Naive thymus-derived CD4-positive, alpha-beta T cell (primary cell): ENCODE data around the gene BCL2L11. TPM values are rescaled to one million over a fixed set of nuclear protein-coding genes. Genes with fewer than 3 reads are reported as not detected.

Experiments used
- ATAC-seq: fragments of 150-1000 bp; cut with Tn5 transposase; 2 replicates; pipeline ENCODE4 v1.10.0; 2021; ENCODE audit warnings: mild to moderate bottlenecking, moderate library complexity
- CTCF ChIA-PET: fragments of 350-600 bp; sonication (Branson Sonifier 250); formaldehyde crosslinking; loops from one replicate; lab custom pipeline; 2021; ENCODE audit warnings: antibody characterized with exemption; lab: Charles Lee
- POLR2A ChIA-PET: fragments of 350-600 bp; sonication (Branson Sonifier 250); formaldehyde crosslinking; loops from one replicate; lab custom pipeline; 2021; ENCODE audit warnings: antibody characterized with exemption, inconsistent platforms; lab: Charles Lee
- DNase-seq, 9 donors: peaks; one replicate each; pipeline versions ENCODE4 v3.0.0 to v3.0.0-alpha.2; 2020 to 2022; ENCODE audit warnings: mixed read lengths in 1 of 9
- H3K27ac ChIP-seq: one replicate; pipeline ENCODE4 v1.7.0; 2013; ENCODE audit warnings: mild to moderate bottlenecking, low read depth, low read length, moderate library complexity
- H3K27me3 ChIP-seq, 2 donors: one replicate each; pipeline ENCODE4 v1.7.0; 2013; ENCODE audit warnings: low read length in 2 of 2, mild to moderate bottlenecking in 2 of 2, moderate library complexity in 2 of 2; ENCODE audit not compliant: control insufficient read depth in 2 of 2, insufficient read depth in 2 of 2
- H3K36me3 ChIP-seq, 3 experiments: 1 replicate in 2 of 3; 2 replicates in 1 of 3; pipeline ENCODE4 v1.7.0; 2013; ENCODE audit warnings: low read length in 3 of 3, mild to moderate bottlenecking in 3 of 3, moderate library complexity in 1 of 3; ENCODE audit not compliant: insufficient read depth in 3 of 3, control insufficient read depth in 2 of 3
- H3K4me1 ChIP-seq, 2 donors: one replicate each; pipeline ENCODE4 v1.7.0; 2013; ENCODE audit warnings: low read length in 2 of 2, mild to moderate bottlenecking in 2 of 2, moderate library complexity in 1 of 2; ENCODE audit not compliant: control insufficient read depth in 2 of 2, insufficient read depth in 2 of 2
- H3K4me3 ChIP-seq: 2 replicates; pipeline ENCODE4 v1.7.0; 2013; ENCODE audit warnings: mild to moderate bottlenecking, low read length
- H3K9me3 ChIP-seq, 3 experiments: 1 replicate in 2 of 3; 2 replicates in 1 of 3; pipeline ENCODE4 v1.7.0; 2013; ENCODE audit warnings: low read length in 3 of 3; ENCODE audit not compliant: control insufficient read depth in 2 of 3
- H3K27ac Mint-ChIP-seq, 9 donors: one replicate each; pipeline ENCODE4 v1.8.0; 2020 to 2022; ENCODE audit warnings: mixed read lengths in 9 of 9, mild to moderate bottlenecking in 8 of 9, moderate library complexity in 5 of 9, inconsistent platforms in 2 of 9
- H3K27me3 Mint-ChIP-seq, 5 donors: one replicate each; pipeline ENCODE4 v1.8.0; 2021 to 2022; ENCODE audit warnings: mixed read lengths in 5 of 5, mild to moderate bottlenecking in 1 of 5
- H3K36me3 Mint-ChIP-seq, 5 donors: one replicate each; pipeline ENCODE4 v1.8.0; 2020 to 2022; ENCODE audit warnings: mixed read lengths in 5 of 5, mild to moderate bottlenecking in 3 of 5, inconsistent platforms in 1 of 5
- H3K4me1 Mint-ChIP-seq, 7 donors: one replicate each; pipeline ENCODE4 v1.8.0; 2020 to 2022; ENCODE audit warnings: mixed read lengths in 7 of 7, mild to moderate bottlenecking in 3 of 7, inconsistent platforms in 1 of 7
- H3K4me3 Mint-ChIP-seq, 10 donors: one replicate each; pipeline ENCODE4 v1.8.0; 2020 to 2022; ENCODE audit warnings: mild to moderate bottlenecking in 10 of 10, mixed read lengths in 10 of 10, moderate library complexity in 6 of 10, inconsistent platforms in 2 of 10
- H3K9me3 Mint-ChIP-seq, 11 donors: one replicate each; pipeline ENCODE4 v1.8.0; 2020 to 2022; ENCODE audit warnings: mixed read lengths in 11 of 11, mild to moderate bottlenecking in 4 of 11, inconsistent platforms in 1 of 11, moderate library complexity in 1 of 11
- intact Hi-C, 2 donors: fragments of 100-400 bp; cut with micrococcal nuclease; formaldehyde crosslinking; loops; one replicate each; pipeline ENCODE4 v1.15.1; 2023
- polyA plus RNA-seq, 2 donors: library from polyadenylated mRNA; unstranded; fragments of 300-500 nt; fragmentation: Illumina TruSeq; gene quantifications; one replicate each; pipeline ENCODE4 v1.2.3, GENCODE V29; 2021
- total RNA-seq, 6 experiments: library from RNA in 5 of 6; stranded (reverse) in 5 of 6; gene quantifications; 1 replicate in 5 of 6; 2 replicates in 1 of 6; pipeline ENCODE4 v1.2.3 and lab custom pipeline; 2021 to 2026

The BCL2L11 gene
- total and polyA plus RNA-seq, 7 experiments from 2014 or later: 12.3 to 67.6 (median 38.5) TPM

DNA sequence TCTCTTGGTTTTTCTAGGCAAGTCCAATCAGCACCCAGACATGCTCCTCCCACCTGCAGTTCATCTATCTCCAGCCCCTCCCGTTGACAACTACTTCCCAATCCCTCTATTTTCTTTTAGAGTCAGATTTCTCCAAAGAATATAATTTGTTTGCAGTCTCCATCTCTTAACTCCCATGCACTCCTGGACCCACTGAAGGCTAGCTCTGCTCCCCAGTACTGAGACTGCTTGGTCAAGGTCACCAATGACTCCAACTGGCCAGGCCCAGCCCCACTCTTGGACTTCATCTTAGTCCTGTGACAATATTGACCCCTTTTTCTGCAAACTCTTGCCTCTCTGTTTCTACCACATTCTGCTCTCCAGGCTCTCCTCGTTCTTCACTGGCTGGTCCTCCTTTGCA, 62.0 kb downstream of the BCL2L11 start:
- CTCF ChIA-PET: no interaction called here
- no peaks in the 10 kb centered on the region for H3K27me3 ChIP-seq

DNA sequence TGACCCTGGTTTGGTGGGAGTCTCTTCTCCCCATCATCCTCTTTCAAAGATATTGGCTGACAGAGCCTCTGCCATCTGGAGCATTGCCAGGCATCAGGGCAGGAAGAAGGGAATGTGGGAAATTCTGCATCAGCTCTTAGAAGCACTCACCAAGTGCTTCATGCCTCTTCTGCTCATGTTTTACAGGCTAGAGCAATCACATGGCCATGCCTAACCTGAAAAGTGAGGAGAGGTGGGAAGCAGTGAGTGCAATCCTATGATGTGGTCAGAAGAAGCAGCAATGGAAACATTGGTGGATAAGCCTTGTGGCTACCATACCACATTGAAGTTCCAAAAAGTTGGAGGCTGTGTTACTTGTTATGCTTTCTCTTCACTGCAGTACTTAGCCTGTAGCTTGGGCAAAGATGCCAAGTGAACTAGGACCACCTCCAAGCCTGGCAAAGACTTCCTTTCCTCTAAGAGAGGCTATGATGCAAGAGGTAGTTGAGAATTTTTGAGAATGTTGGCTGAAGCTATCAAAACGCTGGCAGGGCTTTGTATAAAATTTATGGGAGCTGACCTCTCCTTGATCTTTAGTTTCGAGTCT, 64.1 kb downstream of the BCL2L11 start:
- no peaks in the 10 kb centered on the region for H3K36me3 ChIP-seq
- no peak overlapping the region for H3K4me3 Mint-ChIP-seq
- H3K4me1 Mint-ChIP-seq: no peaks in the 10 kb centered on the region
- DNase-seq (no peak), ATAC-seq (no peak)
- H3K27ac Mint-ChIP-seq: no peak overlapping the region
- H3K27ac ChIP-seq: no peak overlapping the region
- peaks cover 0 to 25% (median 0%) of the 10 kb centered on the region in 5 donors for H3K27me3 Mint-ChIP-seq
- POLR2A ChIA-PET: no interaction called here
- H3K9me3 Mint-ChIP-seq: peaks cover 0 to 2% (median 0%) of the 10 kb centered on the region in 11 donors
- peaks cover 0 to 2% (median 0%) of the 10 kb centered on the region in 5 donors for H3K36me3 Mint-ChIP-seq
- intact Hi-C loops: no loop called here
- H3K27me3 ChIP-seq: no peaks in the 10 kb centered on the region
- CTCF ChIA-PET: no interaction called here
- H3K9me3 ChIP-seq: no peaks in the 10 kb centered on the region
- H3K4me3 ChIP-seq: no peak overlapping the region
- H3K4me1 ChIP-seq: no peaks in the 10 kb centered on the region

More for the DNA sequence above, 62.0 kb downstream of the BCL2L11 start:
- no peak overlapping the region for H3K27ac ChIP-seq
- no peaks in the 10 kb centered on the region for H3K9me3 ChIP-seq
- H3K9me3 Mint-ChIP-seq: peaks cover 0 to 2% (median 0%) of the 10 kb centered on the region in 11 donors
- H3K36me3 ChIP-seq: no peaks in the 10 kb centered on the region
- peaks cover 0 to 28% (median 0%) of the 10 kb centered on the region in 5 donors for H3K27me3 Mint-ChIP-seq
- POLR2A ChIA-PET: no interaction called here
- no peak overlapping the region for H3K27ac Mint-ChIP-seq
- intact Hi-C loops: no loop called here
- H3K36me3 Mint-ChIP-seq: peaks cover 0 to 2% (median 0%) of the 10 kb centered on the region in 5 donors
- no peak overlapping the region for H3K4me3 Mint-ChIP-seq
- H3K4me3 ChIP-seq: no peak overlapping the region
- no peaks in the 10 kb centered on the region for H3K4me1 Mint-ChIP-seq
- ATAC-seq (no peak), DNase-seq (no peak)
- no peaks in the 10 kb centered on the region for H3K4me1 ChIP-seq

DNA sequence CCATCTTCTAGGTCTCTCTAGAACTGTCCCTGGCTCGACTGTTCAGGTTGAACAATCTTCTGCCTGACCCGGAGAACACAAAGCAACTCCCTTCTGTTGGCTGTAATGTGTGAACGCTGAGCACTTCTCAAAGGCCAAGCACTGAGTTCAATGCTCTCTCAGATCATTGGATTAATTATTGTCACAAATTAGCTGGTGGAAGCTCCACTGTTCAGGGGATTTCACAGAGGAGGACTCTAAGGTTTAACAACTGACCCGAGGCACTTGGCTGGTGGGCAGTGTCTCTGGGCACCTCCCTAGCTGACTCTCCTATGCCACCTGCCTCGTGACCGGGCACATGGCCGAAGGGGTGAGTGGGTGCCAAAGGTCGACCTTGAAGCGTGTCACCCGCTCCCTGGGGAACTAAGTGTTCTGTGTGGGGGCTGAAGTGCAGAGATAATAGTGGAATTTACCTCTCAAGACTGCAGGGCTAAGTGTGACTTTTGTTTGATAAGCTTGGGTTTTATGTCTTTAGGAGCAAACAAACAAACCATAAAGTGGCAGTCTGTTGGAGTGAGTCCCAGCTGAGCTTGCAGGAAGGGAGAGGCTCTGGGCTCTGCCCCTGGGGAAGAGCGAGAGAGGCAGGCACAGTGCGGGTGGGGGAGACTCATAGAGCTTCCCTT, 64.8 kb downstream of the BCL2L11 start:
- Histone ChIP-seq H3K9me3 (no peaks in the 10 kb centered on the region), H3K4me1 (no peaks in the 10 kb centered on the region), H3K4me3 (no peak overlapping the region), H3K36me3 (no peaks in the 10 kb centered on the region), H3K27ac (no peak overlapping the region), H3K27me3 (no peaks in the 10 kb centered on the region)
- CTCF ChIA-PET: no interaction called here
- Mint-ChIP-seq H3K36me3 (peaks cover 0 to 2% (median 0%) of the 10 kb centered on the region in 5 donors), H3K9me3 (peaks cover 0 to 2% (median 0%) of the 10 kb centered on the region in 11 donors), H3K4me3 (no peak overlapping the region), H3K27ac (no peak overlapping the region), H3K4me1 (no peaks in the 10 kb centered on the region), H3K27me3 (peaks cover 0 to 25% (median 0%) of the 10 kb centered on the region in 5 donors)
- ATAC-seq (no peak), DNase-seq (peak in 1 of 9 donors; percentile 16)
- intact Hi-C loops: no loop called here
- POLR2A ChIA-PET: no interaction called here

DNA sequence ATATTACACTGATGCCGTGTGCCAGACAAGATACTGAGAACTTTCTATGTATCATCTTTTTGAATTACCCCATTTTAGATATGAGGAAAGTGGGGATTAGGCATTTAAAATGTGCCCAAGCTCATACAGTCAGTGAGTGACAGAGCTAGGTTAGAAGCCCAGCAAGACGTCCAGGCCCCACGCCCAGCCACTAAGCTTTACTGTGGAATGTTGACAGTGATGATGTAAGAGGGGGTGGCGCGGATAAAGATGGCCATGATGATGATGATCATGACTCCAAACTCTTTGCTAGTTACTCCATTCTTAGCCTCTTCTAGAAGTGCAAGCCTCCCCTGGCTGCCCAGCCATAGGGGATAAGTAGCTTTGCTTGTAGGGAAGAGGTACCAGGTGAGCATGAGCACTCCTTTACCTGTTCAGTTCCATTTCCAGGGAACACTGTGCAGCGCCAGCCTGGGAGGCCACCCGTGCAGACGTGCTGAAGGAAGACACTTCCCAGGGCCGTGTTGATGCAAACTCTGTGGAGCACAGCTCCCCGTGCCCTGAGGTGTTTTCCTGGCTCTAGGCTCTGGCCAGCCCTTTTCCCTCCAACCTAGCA, 65.5 kb downstream of the BCL2L11 start:
- Histone ChIP-seq H3K4me3 (no peak overlapping the region), H3K27me3 (no peaks in the 10 kb centered on the region), H3K9me3 (no peaks in the 10 kb centered on the region), H3K4me1 (no peaks in the 10 kb centered on the region), H3K27ac (no peak overlapping the region), H3K36me3 (no peaks in the 10 kb centered on the region)
- intact Hi-C loops: no loop called here
- DNase-seq: peak in 1 of 9 donors; percentile 10
- H3K4me1 Mint-ChIP-seq: no peaks in the 10 kb centered on the region
- H3K4me3 Mint-ChIP-seq: no peak overlapping the region
- ChIA-PET CTCF (no interaction called here), POLR2A (no interaction called here)
- peaks cover 0 to 2% (median 0%) of the 10 kb centered on the region in 5 donors for H3K36me3 Mint-ChIP-seq
- peaks cover 0 to 2% (median 0%) of the 10 kb centered on the region in 11 donors for H3K9me3 Mint-ChIP-seq
- ATAC-seq: no peak
- H3K27me3 Mint-ChIP-seq: peaks cover 0 to 21% (median 0%) of the 10 kb centered on the region in 5 donors
- no peak overlapping the region for H3K27ac Mint-ChIP-seq

DNA sequence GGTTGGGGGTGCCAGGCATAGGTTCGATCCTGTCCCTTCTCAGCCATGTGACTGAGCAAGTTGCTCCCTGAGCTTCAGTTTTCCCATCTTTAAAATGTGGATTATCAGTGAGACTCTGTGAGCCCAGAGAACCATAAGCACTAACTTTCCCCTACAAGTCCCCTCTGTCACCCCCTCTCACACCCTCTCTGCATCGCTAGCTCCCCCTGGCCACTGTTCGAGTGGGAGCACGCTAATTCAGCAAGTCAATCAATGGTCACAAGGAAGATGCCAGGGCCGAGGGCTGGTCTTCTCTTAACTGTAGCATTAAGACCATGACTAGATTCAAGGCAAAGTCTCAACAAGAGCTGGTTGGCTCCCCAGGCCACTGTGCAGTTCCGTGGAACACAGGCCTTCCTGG, 66.2 kb downstream of the BCL2L11 start:
- Mint-ChIP-seq H3K36me3 (peaks cover 0 to 2% (median 0%) of the 10 kb centered on the region in 5 donors), H3K27me3 (peaks cover 0 to 23% (median 0%) of the 10 kb centered on the region in 5 donors), H3K27ac (no peak overlapping the region), H3K9me3 (peaks cover 0 to 2% (median 0%) of the 10 kb centered on the region in 11 donors), H3K4me1 (no peaks in the 10 kb centered on the region), H3K4me3 (no peak overlapping the region)
- Histone ChIP-seq H3K4me3 (no peak overlapping the region), H3K4me1 (no peaks in the 10 kb centered on the region), H3K36me3 (no peaks in the 10 kb centered on the region), H3K27ac (no peak overlapping the region), H3K27me3 (no peaks in the 10 kb centered on the region), H3K9me3 (no peaks in the 10 kb centered on the region)
- intact Hi-C loops: no loop called here
- DNase-seq (no peak), ATAC-seq (no peak)
- POLR2A ChIA-PET: no interaction called here
- CTCF ChIA-PET: no interaction called here

DNA sequence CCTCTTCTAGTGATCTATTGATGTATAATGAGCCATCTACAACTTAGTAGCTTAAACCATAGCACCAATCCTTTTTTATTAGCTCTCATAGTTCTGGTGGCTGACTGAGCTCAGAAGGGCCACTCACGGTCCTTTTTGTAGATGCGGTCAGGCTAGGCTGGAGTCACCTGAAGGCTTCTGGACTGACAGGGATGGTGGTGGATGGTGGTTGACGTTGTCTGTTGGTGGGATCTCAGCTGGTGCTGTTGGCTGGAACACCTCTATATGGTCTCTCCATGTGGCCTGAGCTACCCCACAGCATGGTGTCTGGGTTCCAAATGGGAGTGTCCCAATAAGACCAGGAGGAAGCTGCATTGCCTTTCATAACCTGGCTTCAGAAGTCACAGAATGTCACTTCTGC, 68.0 kb downstream of the BCL2L11 start:
- CTCF ChIA-PET: no interaction called here
- POLR2A ChIA-PET: no interaction called here

More for the DNA sequence above, 68.0 kb downstream of the BCL2L11 start:
- H3K4me3 ChIP-seq: no peak overlapping the region
- DNase-seq (no peak), ATAC-seq (no peak)
- Mint-ChIP-seq H3K9me3 (peaks cover 0 to 2% (median 0%) of the 10 kb centered on the region in 11 donors), H3K4me1 (peaks cover 0 to 1% (median 0%) of the 10 kb centered on the region in 7 donors), H3K4me3 (no peak overlapping the region), H3K27me3 (peaks cover 0 to 29% (median 0%) of the 10 kb centered on the region in 5 donors), H3K27ac (no peak overlapping the region), H3K36me3 (peaks cover 0 to 2% (median 0%) of the 10 kb centered on the region in 5 donors)
- no peak overlapping the region for H3K27ac ChIP-seq
- intact Hi-C loops: no loop called here
- H3K36me3 ChIP-seq: no peaks in the 10 kb centered on the region
- H3K27me3 ChIP-seq: no peaks in the 10 kb centered on the region
- no peaks in the 10 kb centered on the region for H3K9me3 ChIP-seq
- H3K4me1 ChIP-seq: no peaks in the 10 kb centered on the region
